Mucosa of gallbladder (tissue), 1 donor: Measurements from ENCODE around the gene DUOX2. TPM values are rescaled to one million over a fixed set of nuclear protein-coding genes. Genes with fewer than 3 reads are reported as not detected.
A peak's percentile ranks its signal among the peaks of the same experiment; 100 is the strongest.
"Not testable (repeated sequence)": the region's sequence is repeated elsewhere in the genome, so short reads cannot be mapped to it uniquely, and the experiment has no call there.

ENCODE experiments used
- DNase-seq: peaks from one replicate; pipeline ENCODE4 v3.0.0-alpha.2; 2020; ENCODE audit warnings: low spot score
- total RNA-seq: library from RNA; stranded (reverse); gene quantifications from one replicate; pipeline ENCODE4 v1.2.1, GENCODE V29; 2021
- donor health status: DM: no; HTN: no; CAD: no.

Gene DUOX2
- total RNA-seq, 1 donor from 2014 or later: 366 TPM

DNA sequence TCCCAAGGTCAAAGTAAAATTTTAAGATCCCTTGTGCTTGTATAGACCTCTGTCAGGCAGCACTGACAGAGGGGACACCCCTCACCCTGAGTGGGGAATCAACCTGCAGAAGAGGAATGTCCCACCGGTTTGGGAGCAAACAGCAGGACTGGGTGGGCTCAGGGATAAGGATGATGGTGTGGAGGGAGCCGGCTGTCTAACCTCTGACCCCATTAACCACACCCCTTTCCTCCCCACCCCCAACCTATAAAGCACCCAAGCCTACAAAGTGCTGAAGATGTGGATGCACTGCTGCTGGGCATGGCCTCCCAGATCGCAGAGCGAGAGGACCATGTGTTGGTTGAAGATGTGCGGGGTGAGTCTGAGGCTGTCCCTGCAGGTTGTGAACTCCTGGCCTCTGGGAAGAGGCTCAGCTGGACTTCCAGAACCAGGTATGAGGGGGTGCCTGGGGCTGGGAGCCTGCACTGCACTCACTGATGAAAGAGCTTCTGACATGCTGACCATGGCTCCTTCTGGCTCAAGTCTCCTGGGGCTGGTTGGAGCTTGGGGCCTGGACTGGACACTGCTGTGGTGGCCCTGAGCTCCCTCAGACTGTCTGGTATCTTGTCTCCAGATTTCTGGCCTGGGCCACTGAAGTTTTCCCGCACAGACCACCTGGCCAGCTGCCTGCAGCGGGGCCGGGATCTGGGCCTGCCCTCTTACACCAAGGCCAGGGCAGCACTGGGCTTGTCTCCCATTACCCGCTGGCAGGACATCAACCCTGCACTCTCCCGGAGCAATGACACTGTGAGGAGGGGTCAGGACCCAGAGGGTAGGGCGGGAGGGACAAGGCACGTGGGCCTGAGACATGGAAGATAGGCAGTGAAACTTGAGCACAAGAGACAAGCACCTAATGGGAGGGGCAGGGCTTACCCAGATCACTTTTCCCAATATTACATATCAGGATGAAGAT lies 25.1 kb upstream of the DUOX2 start:
- no peak for DNase-seq

DNA sequence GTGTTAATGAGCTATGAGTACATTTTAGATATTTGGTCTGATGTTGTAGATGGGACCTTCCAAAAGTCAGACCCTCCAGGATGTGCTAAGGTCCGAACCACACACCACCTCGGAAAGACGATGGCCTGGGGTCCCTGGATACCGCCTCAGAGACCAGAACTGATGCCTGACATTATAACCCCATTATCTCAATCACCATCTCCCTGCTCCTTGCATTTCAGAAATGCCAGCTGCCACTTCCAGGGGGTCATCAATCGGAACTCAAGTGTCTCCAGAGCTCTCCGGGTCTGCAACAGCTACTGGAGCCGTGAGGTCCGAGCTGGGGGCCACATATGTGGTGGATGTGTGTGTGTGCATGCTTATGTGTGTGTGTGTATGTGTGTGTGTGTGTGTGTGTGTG lies 23.7 kb upstream of the DUOX2 start:
- no peak for DNase-seq

DNA sequence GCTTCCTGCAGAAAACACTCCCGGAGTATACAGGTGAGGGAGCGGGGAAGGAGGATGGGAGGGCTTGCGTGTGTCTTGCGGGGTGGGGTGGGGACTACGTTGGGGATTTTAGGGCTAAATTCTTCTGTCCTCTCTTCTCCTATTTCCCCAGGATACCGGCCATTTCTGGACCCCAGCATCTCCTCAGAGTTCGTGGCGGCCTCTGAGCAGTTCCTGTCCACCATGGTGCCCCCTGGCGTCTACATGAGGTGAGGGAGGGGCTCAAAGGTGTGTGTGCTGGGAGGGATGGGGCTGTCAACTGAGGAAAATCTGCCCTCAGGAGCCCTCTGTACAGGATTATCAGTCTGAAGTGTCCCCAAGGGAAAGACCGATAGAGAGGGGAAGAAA lies 22.4 kb upstream of the DUOX2 start:
- DNase-seq: no peak

DNA sequence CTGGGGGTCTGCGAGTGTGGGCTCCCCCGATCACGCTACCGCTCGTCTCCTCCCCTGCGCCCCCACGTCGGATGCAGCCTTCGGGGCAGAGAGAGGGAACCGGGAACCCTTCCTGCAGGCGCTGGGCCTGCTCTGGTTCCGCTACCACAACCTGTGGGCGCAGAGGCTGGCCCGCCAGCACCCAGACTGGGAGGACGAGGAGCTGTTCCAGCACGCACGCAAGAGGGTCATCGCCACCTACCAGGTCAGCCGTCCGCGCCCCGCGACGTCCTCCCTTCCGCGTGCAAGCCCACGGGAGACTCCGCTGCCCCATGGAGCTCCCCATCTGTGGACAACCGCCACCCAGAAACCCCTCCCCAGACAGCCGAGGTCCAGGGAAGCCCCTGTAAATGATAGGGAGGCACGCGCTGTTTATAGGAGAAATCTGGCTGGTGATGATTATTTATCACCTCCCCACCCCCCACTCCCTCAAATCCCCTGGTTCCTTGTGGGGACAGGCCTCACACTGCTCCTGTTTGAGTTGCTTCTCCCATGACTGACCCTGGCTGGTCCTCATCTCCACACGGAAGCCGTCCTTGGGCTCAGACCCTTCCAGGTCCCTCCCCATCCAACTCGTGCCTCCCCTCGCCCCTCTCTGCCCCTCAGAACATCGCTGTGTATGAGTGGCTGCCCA lies 21.9 kb upstream of the DUOX2 start:
- not testable (repeated sequence) for DNase-seq

DNA sequence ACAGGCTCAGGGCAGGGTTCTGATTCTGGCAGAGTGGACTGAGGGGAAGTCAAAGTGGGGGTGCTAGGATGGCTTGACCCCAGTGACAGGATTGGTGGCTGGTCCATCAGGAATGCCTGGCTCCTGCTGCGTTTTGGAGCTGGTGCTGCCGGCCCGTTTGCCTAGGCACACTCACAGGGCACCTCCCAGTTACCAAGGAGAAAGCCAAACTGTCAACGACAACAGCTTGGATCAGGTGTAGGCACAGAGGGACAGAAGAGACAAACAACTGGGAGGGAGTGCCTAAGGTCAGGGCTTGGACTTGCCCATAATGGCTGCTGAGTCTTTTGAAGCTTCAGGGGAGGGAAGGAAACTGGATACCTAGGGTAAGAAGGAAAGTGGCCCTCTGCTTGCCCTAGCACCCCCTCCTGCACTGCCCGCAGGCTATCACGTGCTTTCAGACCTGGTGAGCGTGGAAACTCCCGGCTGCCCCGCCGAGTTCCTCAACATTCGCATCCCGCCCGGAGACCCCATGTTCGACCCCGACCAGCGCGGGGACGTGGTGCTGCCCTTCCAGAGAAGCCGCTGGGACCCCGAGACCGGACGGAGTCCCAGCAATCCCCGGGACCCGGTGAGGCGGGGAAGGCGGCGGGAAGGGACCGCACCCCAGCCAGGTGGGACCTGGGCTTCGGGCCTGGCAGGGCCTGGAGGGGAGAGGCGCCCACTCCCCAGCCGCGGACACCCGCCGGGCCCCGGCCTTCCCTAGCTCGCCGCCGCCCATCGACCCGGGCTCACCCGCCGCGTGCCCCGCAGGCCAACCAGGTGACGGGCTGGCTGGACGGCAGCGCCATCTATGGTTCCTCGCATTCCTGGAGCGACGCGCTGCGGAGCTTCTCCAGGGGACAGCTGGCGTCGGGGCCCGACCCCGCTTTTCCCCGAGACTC lies 21.0 kb upstream of the DUOX2 start:
- DNase-seq: no peak

DNA sequence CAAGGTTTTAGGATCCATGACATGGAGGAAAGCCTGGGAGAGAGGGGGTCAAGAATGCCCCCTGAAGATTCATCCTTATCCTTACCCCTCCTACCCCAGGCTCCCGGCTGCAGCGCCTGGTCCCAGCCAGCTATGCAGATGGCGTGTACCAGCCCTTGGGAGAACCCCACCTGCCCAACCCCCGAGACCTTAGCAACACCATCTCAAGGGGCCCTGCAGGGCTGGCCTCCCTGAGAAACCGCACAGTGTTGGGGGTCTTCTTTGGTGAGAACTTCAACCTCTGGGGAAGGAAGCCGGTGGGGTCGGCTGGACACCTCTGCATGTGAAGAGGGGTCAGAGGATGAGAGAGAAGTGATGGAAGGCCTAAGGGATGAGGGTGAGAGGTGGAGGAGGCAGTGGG lies 20.1 kb upstream of the DUOX2 start:
- no peak for DNase-seq

DNA sequence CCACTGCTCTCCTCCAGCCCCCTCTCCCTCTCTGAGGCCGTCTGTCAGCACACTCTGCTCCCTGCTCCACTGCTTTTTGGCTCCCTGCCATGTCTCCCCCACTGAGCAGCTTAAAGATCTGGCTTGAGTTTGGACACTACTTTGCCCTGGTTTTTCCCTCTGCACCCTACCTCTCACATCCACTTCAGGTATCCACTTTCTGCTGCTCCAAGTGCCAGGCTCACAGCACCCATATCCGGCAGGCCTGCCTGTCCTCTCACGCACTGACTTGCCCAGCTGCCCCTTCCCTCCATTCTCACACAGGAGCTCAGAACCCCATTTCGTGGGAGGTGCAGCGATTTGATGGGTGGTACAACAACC lies 19.6 kb upstream of the DUOX2 start:
- no peak for DNase-seq

DNA sequence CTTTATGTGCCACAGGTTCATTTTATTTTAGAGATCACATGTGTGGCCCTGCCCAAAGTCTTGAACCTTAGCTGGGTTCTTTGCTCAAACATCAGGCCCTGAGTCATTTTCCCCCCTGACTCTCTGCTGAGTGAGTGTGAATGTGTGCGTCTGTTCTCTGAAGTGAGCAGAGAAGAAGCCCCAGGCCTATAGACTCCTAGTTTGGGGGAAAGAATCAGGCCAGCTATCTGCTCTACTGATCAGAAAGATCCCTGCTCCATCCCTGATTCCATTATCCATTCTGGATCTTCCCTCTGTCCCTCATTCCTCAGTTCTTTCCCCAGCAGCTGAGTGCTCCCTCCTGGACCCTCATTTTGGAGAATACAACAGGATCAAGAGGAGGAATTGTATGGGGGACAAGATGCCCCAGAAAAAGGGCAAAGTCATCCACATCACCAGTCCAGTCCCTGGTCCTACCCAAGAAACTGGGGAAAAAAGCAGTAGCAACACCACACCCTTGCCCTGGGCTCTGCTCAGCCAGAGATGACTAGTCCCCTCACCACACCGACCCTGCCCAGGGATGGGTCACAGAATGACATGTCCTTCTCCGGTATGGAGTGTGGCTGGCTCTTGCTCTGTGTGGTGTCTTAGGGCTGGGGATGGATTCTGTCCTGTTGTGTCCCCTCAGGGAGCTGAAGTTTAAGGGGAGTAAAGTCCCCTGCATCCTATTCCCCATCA lies 19.0 kb upstream of the DUOX2 start:
- DNase-seq: no peak

DNA sequence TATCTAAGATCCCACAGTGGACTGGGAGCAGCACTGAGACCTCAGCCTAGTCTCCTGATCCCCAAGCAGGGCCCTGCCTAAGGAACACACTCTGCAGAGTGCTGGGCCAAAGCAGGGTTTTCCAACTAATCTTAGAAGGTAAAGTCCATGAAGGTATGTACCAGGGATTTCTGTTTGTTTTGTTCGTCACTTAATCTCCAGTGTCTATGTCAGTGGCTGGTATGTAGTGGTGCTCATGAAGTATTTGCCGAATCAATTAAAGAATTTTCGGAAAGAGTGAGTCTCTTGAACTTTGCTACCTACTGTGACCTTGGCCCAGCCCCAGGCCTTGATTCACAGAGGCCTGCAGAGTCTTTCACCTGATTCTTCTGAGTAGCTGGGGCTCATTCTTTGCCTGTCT lies 17.5 kb upstream of the DUOX2 start:
- no peak for DNase-seq

DNA sequence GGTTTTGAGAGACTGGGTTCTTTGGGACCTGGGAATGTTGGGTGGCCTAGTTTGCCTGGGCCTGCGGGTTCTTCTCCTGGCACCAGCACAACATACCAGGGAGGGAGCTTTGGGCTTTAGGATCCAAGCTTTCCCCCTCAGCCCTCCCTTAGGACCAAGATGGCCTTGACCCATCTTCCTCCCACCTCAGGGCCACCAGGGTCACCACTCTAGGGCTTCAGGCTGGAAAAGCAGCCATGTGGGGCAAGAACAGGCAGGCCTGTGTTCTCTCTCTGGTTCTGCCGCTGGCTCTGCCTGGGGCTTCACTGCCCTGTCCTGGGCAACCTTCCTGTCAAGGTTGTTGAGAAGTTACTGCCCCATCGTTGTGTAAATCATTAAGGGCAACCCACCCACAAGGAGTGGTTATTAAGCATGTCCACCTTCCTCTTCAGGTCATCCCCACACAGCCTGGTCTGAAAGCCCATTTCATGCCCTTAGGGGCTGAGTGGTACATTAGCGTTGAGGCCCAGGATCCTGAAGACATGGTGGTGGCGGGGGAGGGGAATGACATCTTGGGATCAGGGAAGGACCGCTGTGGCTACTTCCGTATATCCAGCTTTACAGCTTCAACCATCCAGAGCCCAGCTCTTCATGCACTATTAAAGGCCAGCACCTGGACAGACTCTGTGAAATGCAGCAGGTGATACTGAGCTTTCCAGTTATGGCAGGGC lies 16.5 kb upstream of the DUOX2 start:
- DNase-seq: no peak

DNA sequence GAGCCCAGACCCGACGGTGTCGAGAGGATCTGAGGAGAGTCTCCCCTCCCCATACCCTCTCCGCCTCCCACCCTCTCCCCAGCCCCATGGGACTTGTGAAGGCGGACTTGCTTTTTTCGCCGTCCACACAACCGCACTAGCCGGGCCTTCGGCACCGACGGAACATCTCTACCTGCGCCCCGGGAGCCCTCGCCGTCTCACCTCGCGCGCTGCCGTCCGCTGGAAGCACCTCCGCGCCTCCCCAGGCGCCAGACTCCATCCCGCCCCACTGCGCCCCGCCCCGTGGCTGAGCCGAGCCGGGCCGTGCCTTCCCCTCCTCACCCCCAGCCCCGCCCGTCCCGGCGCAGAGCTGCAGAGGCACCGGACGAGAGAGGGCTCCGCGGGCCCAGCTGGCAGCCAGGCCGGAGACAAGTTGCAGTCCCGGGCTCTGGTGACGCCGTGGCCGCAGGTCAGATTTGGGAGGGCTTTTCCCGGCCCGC lies 15.7 kb upstream of the DUOX2 start, which contains the start of the genes DUOX1 and DUOXA1:
Gene DUOX1, plus strand, starts transcription at position 344 of the 479 bp plus-strand sequence. CDS start 1,973 bp downstream, outside the sequence.
Gene DUOXA1, minus strand, starts transcription at position 229 of the 479 bp plus-strand sequence. CDS start 6,865 bp downstream, outside the sequence.
- peak; percentile 49 for DNase-seq

DNA sequence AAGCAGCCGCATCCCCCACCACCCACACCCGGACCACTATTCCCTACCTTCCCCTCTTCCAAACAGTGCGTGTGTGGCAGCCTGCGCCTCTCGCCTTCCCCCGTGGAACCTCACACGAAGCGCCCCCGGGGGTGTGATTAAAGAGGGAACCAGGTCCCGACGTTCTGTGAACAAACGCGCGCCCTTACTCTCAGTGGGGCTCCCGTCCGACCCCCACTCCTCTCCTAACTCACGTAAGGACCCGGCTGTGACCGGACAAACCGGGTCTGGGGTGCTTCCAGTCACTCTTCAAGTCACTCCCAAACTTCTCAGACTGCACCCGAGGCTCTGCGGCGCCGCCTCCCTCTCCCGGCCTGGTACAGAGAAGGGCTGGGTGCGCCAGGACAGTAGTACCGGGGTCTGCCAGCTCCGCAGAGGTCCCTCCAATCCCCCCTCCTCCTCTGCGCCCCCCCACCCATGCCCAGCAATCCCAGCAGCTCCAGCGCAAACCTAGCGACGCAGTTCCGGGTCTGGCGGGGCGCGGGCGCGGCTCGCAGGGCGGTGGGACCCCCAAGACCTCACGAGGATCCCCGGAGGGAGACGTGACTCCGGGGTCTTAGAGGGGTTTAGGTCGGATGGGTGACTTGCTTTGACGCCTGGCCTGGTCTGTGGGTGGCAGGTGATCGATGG lies 15.1 kb upstream of the DUOX2 start:
- no peak for DNase-seq

DNA sequence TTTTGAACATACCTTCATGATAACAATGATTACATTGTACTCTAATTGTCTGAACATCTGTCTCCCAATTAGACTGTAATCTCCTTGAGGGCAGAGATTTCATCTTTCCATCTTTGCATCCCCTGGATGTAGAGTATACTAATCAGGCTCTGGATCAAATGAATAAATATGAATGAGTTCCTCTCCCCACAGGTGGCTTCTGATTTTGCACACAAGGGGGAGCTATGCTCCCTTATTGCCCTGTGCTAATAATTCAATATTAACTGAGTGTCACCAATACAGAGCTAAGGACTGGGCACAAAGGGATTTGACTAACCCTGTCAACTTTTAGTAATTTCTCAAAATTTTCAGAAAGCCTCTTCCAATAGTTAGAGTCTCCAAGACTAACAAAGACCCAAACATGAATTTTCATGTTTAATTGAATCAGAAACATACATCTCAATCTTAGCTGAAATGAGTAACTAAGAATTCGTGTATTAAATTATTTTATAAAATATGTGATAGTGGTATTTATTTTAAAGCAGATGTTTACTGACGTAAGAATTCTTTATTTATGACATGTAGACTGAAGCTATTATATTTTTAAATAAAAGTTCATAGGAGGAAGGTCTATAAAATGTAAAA lies 12.7 kb upstream of the DUOX2 start:
- no peak for DNase-seq

DNA sequence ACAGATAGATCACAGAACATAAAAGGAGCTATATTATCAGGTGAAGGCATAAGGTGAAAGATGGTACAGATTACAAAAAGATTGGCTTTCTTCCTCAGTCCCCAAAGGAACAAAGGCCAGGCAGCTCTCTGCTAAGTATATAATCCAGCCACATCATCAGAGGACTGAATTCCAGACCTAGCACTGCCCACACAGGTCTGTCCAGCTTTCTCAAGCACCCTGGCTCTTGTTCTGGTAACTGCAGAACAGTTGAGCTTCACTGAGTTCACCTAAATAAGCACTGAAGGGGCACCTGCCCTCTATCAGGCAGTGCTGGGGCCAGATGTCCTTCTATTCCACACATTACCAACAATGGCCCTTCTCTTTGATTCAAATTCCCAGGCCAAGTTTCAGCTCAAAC lies 9.4 kb upstream of the DUOX2 start:
- no peak for DNase-seq

DNA sequence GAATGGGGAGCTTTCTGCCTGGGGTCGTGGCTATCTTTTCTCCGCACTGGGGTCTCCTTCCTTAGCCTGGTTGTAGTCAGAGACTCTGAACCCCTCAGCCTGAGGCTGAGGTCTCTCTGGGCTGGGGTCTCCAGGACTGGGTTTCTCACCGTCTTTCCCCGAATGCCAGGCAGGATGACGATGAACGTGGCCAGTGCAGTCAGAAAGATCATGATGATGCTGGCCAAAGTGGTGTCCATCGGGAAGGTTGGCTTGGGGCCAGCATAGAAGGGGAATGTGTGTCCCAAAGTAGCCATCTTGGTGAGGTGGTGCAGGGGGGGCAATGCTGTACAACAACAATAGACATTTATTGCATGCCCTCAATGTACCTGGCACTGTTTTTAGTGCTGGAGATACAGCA lies 8.7 kb upstream of the DUOX2 start:
- no peak for DNase-seq

DNA sequence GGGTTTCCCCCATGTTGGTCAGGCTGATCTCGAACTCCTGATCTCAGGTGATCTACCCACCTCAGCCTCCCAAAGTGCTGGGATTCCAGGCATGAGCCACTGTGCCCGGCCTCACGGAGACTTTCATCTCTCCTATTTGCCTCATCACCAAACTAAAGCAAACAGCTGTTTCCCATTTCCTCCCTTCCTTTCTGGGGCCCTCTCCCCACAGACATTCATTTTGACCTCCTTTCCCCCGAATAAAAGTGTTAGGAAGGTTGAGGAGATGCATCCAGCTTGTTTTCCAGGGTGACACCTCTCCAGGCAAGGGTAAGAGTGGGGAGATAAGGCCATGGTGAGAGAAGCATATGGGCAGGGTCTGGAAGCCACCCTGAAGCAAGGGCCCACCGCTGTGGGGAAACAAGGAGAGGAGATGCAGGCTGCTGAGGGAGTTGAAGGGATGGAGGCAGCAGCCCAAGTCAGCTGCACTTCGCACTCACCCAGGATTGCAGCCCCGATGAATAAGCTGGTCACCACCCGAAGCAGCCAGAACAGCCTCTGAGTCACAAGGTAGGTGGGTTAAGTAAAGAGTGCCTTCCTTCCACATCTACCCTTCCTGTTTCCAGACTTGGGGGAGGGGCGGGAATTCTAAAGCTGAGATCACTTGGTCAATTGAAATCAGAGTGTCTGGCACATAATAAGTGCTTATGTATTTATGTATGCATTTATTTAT lies 7.9 kb upstream of the DUOX2 start:
- no peak for DNase-seq

DNA sequence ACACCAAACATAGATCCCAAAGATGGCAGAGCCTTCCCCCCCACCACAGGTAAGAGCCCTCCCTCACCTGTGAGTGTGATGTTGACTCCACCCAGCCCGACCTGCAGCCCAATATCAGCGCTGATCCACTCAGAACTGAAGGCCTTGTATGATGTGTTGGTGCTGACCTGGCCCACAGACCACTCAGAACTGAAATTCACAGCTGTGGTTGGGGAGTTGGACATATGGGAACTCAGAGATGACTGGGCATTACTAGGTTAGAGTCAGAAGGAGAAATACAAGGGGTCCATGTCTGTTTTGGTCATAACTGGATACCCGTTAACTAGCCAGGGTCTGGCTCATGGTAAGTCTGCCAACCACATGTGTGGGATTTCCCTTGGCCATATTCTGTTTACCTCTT lies 7.0 kb upstream of the DUOX2 start:
- no peak for DNase-seq

DNA sequence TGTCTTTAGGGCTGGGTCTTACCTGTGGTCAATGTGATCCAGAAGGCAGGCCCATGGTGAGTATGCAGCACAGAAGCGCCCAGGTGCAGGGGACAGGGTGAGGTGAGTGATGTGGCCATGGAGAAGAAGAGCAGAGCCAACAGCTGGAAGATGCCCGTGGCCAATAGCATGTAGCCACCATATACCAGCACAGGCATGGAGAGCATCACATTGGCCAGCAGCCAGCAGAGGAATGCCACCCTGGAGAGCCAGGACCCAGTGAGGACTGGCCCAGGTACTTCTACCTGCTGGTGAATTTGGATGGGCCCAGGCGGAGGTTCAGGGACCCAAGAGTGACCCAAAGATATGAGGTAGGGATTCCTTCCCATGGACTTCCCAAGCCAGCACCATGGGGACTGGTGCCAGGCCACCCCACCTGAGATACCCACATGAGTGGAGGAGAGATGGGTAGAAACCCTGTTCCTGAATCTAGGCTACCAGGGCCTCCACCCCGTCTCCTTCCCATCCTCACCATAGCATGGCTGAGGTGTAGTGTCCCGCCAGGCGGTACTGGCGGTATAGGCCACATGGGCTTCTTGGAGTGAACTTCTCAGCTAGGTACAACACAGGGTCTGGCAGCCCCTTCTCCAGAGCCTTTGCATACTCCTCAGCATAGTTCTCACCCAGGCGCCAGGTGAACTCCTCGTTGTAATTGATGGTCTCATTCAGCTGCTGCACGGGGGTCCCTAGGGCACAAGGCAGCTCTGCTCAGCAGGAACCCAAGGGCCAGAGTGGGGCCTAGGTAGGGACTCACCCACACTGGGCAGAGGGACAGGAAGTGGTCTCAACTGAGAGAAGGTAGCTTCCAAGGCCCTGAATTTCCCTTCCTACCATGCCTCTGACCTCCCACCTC lies 6.4 kb upstream of the DUOX2 start:
- no peak for DNase-seq
